Heart left ventricle (tissue), 16 donors: Measurements from ENCODE around the gene TRIM7. TPM values are rescaled to one million over a fixed set of nuclear protein-coding genes. Genes with fewer than 3 reads are reported as not detected.

ENCODE experiments used
- ATAC-seq, 4 donors: fragments of 200-7000 bp; cut with Tn5 transposase; one replicate each; pipeline ENCODE4 v1.9.1; 2020 to 2022; ENCODE audit warnings: moderate library complexity in 4 of 4, mild to moderate bottlenecking in 3 of 4, moderate number of reproducible peaks in 1 of 4
- DNase-seq, 5 donors: peaks; one replicate each; pipeline ENCODE4 v3.0.0-alpha.2; 2020
- H3K27ac ChIP-seq, 12 donors: fragments of 200-600 bp; sonication (generic) in 4 of 12; one replicate each; pipeline versions ENCODE4 v1.5.0 to v1.8.0; 2016 to 2022; ENCODE audit warnings: mild to moderate bottlenecking in 2 of 12
- H3K27me3 ChIP-seq, 9 donors: fragments of 200-600 bp; sonication (generic) in 2 of 9; one replicate each; pipeline versions ENCODE4 v1.5.1 to v1.8.0; 2016 to 2022; ENCODE audit warnings: mild to moderate bottlenecking in 3 of 9
- H3K36me3 ChIP-seq, 9 donors: fragments of 200-600 bp; sonication (generic) in 2 of 9; one replicate each; pipeline versions ENCODE4 v1.5.0 to v1.8.0; 2018 to 2022; ENCODE audit warnings: mild to moderate bottlenecking in 2 of 9
- H3K4me1 ChIP-seq, 12 donors: fragments of 200-600 bp; sonication (generic) in 4 of 12; one replicate each; pipeline versions ENCODE4 v1.5.0 to v1.8.0; 2016 to 2022; ENCODE audit warnings: mild to moderate bottlenecking in 3 of 12
- H3K4me3 ChIP-seq, 12 donors: fragments of 200-600 bp; sonication (generic) in 4 of 12; one replicate each; pipeline versions ENCODE4 v1.5.0 to v1.8.0; 2017 to 2022; ENCODE audit warnings: mild to moderate bottlenecking in 9 of 12, moderate library complexity in 4 of 12
- H3K9me3 ChIP-seq, 12 donors: fragments of 200-600 bp; sonication (generic) in 4 of 12; one replicate each; pipeline versions ENCODE4 v1.5.0 to v1.8.0; 2016 to 2022; ENCODE audit warnings: mild to moderate bottlenecking in 1 of 12
- CTCF ChIP-seq, 12 donors: fragments of 200-600 bp; sonication (generic) in 4 of 12; IDR thresholded peaks; one replicate each; pipeline versions ENCODE4 v1.5.0 to v1.8.0; 2018 to 2022; ENCODE audit warnings: antibody characterized with exemption in 12 of 12, mild to moderate bottlenecking in 5 of 12
- POLR2A ChIP-seq, 2 donors: fragments of 450-650 bp; IDR thresholded peaks; one replicate each; pipeline ENCODE4 v1.6.1; 2017; ENCODE audit warnings: antibody characterized with exemption in 2 of 2, mild to moderate bottlenecking in 2 of 2, moderate library complexity in 2 of 2
- WGBS, 4 donors: extraction: QIAGEN DNeasy Blood & Tissue Kit in 2 of 4; methylation state at CpG; one replicate each; pipeline versions ENCODE4 v1.1.5 to v1.1.7; 2013 to 2018; 5-methylcytosine and 5-hydroxymethylcytosine counted together
- intact Hi-C, 10 donors: fragments of 100-400 bp; cut with DNase I; formaldehyde crosslinking; loops; one replicate each; pipeline versions ENCODE4 v1.11.1 to v1.14.2; 2022
- polyA plus RNA-seq, 2 donors: library from polyadenylated mRNA; stranded (reverse); fragments of 200-250 nt; gene quantifications; one replicate each; pipeline ENCODE4 v1.2.3, GENCODE V29; 2013
- total RNA-seq, 9 donors: library from RNA; depleted of rRNA in 2 of 9; stranded (reverse); fragments of >200 nt in 2 of 9; fragmentation: NEBNext Ultra II Directional in 3 of 9; extraction: Animal tissue kit (Norgen Biotek cat#: 25700) in 3 of 9; gene quantifications; one replicate each; pipeline versions ENCODE4 v1.1.0 to v1.2.4, GENCODE V29; 2016 to 2023
- donor health status: ischemic (EF 13 %, LVEDD 7.1; RV severe dilation, severe dysfunction).
- donor health status: healthy with polysubstance abuse.
- donor health status: DM: no; HTN: yes; CAD: no.
- donor health status: DM: no; HTN: no; CAD: no.
- donor health status: ischemic (EF 25% LVEDD 6.9; RV normal size, moderate dysfunction).
- donor health status: ischemic (EF 25% LVEDD 5.7; RV mildly dilated, moderate dysfunction).
- donor health status: healthy.
- donor health status: DM: yes; HTN: yes; CAD: no.
- donor health status: ischemic (EF 35%, LVEDD 5.7; RV mildly dilated, moderate dysfunction).
- donor health status: nonischemic (EF 11% LVEDD 7.7; RV severe dilation, severe dysfunction).
- donor health status: DM: yes; HTN: yes; CAD: no.
- donor health status: PGD.
- donor health status: ischemic (EF 29% LVEDD 5.4; RV normal size, mild dysfunction).
- donor health status: nonischemic (EF 23%, LVEDD 6.1; RV moderate dilation, normal function).

Gene TRIM7
- total and polyA plus RNA-seq, 11 donors: 3.6 to 11.0 (median 6.7) TPM

- peak in 4 of 5 donors; percentile 47 to 74 (median 60) for DNase-seq
- peaks cover 0 to 33% (median 12%) of the 10 kb centered on the region in 12 donors for H3K4me1 ChIP-seq
- ATAC-seq: no peak
- H3K36me3 ChIP-seq: peaks cover 0 to 6% (median 0%) of the 10 kb centered on the region in 9 donors
- H3K27me3 ChIP-seq: no peaks in the 10 kb centered on the region
- H3K27ac ChIP-seq: peak overlapping the region in 2 of 12 donors; percentile 10 to 23
- intact Hi-C loops: loop anchor here in 2 of 10 donors (5.0 kb wide), 1 partner anchor 68 kb away; the partner anchor contains the start of gene TRIM52 (in 2 of the 2)
- 60 to 64% (median 63%) methylated on average over 20 to 21 of the region's 21 CpGs for WGBS, 4 donors
- no peak overlapping the region for H3K4me3 ChIP-seq
- no peaks in the 10 kb centered on the region for H3K9me3 ChIP-seq
- TF ChIP-seq POLR2A (IDR thresholded peaks at IDR 0.05) (no peak), CTCF (IDR thresholded peaks at IDR 0.05) (no peak)
Measured at GRCh38 chr5:181194489-181195248, 10.3 kb downstream of the TRIM7 start.

GRCh38 chr5:181193656-181194055 lies 11.3 kb downstream of the TRIM7 start:
- H3K36me3 ChIP-seq: peaks cover 0 to 6% (median 0%) of the 10 kb centered on the region in 9 donors
- no peak for TF ChIP-seq CTCF (IDR thresholded peaks at IDR 0.05)
- no peak for TF ChIP-seq POLR2A (IDR thresholded peaks at IDR 0.05)
- 51 to 96% (median 92%) methylated on average over 2 of the region's 2 CpGs for WGBS, 4 donors
- no peaks in the 10 kb centered on the region for H3K27me3 ChIP-seq
- ATAC-seq (no peak), DNase-seq (peak in 1 of 5 donors; percentile 3)
- no peak overlapping the region for H3K4me3 ChIP-seq
- H3K9me3 ChIP-seq: no peaks in the 10 kb centered on the region
- no peak overlapping the region for H3K27ac ChIP-seq
- intact Hi-C loops: loop anchor here in 3 of 10 donors (1.0 to 5.0 kb wide), 2 partner anchors 13 to 69 kb away; partner anchors contain the start of gene TRIM52 (in 2 of the 3)
- peaks cover 0 to 33% (median 12%) of the 10 kb centered on the region in 12 donors for H3K4me1 ChIP-seq

- no peak for TF ChIP-seq POLR2A (IDR thresholded peaks at IDR 0.05)
- TF ChIP-seq CTCF (IDR thresholded peaks at IDR 0.05): no peak
- H3K27ac ChIP-seq: peak overlapping the region; percentile 77 to 97 (median 94)
- ATAC-seq (no peak), DNase-seq (peak in 1 of 5 donors; percentile 33)
- no peaks in the 10 kb centered on the region for H3K9me3 ChIP-seq
- H3K4me3 ChIP-seq: peak overlapping the region; percentile 47 to 93 (median 83)
- peaks cover 0 to 3% (median 0%) of the 10 kb centered on the region in 9 donors for H3K36me3 ChIP-seq
- intact Hi-C loops: loop anchor here in 3 of 10 donors (1.0 to 5.0 kb wide), 3 partner anchors 14 to 70 kb away; partner anchors contain the start of gene TRIM52 (in 3 of the 3)
- peaks cover 0 to 38% (median 13%) of the 10 kb centered on the region in 12 donors for H3K4me1 ChIP-seq
- H3K27me3 ChIP-seq: no peaks in the 10 kb centered on the region
- WGBS, 4 donors: 50 to 55% (median 53%) methylated on average over 12 of the region's 12 CpGs
Measured at GRCh38 chr5:181192337-181193046, 12.5 kb downstream of the TRIM7 start.
